CD4-positive, alpha-beta T cell treated with Interleukin-2 at 100 ng/mL for 4 hours (primary cell): ENCODE data around the gene NAA20.
A peak's percentile ranks its signal among the peaks of the same experiment; 100 is the strongest.

ENCODE experiments used
- DNase-seq: peaks from one replicate; pipeline ENCODE4 v3.0.0-alpha.2; 2020; ENCODE audit warnings: low spot score

NAA20 gene, protein sequence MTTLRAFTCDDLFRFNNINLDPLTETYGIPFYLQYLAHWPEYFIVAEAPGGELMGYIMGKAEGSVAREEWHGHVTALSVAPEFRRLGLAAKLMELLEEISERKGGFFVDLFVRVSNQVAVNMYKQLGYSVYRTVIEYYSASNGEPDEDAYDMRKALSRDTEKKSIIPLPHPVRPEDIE

DNA sequence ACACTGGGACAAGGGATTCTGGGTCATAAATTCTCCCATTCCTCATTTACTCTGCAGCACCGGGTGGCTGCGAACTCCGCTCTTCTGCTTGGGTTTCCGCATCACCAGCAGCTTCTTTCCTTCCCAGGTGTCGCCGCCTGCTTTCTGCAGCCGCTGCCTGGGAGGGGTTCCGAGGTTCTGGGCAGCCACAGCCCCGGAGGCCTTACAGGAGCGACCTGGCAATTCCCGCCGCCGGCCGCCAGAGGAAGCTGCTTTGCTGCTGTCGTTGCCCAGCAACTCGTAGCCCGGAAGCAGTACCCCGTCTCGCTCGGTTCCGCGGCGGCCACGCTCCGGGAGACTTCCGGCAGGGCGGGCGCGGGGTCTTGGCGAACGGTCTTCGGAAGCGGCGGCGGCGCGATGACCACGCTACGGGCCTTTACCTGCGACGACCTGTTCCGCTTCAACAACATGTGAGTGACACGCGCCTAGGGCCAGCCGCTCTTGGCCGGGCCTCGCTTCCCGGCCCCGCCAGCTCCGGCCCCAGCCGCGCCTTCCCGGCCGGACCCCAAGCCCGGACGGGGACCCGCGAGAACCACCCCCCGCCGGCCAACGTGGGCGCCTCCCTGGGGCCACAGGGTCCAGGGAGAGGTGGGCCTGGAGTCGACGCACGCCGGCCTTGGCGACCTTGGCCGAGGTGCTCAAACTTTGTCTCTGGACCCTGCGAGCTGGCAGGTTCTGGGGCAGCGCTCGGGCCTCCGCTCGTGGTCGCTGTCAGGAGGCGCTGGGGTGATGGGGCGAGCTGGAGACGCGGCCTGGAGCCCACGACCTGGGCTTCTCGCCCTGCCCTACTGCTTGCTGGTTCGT is at the start of gene NAA20:
Gene NAA20 (plus strand): TSS at position 362 of the 843 bp plus-strand sequence. CDS start 35 bp downstream, at position 397.
- DNase-seq, result peak; percentile 91

DNA sequence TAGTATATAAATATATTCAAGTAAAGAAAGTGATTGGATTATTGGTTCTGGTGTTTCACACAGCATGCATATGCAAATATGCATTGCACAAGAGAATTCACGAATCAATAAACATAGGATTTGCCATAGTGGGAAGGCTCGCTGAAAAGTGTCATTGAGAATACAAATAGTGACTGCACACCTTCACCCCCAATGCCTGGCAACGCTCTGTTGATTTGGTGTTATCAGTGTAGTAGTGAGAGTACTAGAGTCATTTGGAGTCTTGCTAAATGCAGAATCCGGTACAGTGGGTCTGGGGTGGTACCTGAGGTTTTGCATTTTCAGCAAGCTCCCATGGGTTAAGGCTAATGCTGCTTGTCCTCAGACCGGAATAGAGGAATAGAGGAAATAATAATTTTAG is 49.7 kb upstream of the NAA20 start:
- no peak for DNase-seq

DNA sequence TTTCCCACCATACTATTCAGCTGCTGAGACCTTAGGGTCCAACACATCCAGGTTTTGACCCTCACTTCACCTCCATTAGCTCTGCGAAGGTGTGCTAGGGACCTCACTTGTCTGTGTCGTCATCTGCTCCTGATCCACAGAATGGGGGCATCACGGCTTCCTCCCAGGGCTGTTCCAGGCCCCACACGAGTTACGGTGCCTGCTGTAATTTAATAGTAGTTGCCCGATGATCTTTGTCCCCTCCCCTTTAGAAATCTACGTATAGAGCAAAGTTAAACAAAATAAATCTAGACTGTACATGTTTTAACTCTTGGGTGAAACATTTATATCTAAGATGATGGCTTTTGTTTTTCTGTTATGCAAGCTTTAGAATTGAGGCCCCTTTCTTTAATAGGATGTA is 49.1 kb upstream of the NAA20 start:
- DNase-seq, result no peak

DNA sequence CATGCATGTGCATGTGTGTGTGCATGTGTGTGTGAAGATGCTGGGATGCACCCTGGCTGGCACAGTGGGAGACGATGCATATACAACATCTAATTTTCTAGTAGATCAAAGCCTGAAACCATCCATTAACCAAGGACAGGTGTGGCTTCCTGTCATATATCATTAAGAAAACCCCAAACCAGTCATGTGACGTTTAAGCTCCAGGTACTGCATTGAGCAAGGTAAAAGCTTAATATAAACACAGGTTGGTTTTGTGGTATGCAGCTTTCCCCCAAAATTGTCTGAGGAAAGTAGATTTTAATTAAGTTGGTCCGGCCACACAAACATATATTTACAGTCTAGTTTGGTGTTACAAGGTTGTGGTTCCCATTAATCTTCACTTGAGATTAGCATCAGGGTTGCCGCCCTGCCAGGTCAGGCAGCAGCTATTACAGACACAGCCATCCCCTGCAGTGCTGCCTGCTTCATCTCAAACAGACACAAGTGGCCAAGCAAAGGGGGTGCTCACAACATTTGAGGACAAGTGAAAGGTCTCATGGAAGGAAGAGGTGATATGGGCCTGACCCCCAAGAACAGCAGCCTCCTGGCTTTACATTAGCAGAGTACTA is 48.6 kb upstream of the NAA20 start:
- DNase-seq, result peak; percentile 40

DNA sequence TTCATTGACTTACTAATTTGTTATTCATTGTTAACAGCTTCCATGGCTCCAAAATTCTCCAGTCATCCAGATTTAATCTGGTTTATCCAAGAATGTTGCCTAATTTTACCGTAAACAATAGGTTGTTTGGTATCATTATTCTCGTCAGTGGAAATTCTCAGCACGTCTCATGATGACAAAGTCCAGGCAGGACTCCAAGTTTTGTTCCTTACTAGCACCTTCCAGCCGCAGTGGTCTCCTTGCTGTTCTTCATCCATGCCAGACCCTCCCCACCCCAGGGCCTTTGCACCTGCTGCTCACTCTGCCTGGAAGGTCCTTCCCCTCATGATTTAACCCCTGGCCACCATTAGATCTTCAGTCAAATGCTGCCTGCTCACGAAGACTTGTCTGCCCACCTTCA is 48.1 kb upstream of the NAA20 start:
- DNase-seq, result no peak

DNA sequence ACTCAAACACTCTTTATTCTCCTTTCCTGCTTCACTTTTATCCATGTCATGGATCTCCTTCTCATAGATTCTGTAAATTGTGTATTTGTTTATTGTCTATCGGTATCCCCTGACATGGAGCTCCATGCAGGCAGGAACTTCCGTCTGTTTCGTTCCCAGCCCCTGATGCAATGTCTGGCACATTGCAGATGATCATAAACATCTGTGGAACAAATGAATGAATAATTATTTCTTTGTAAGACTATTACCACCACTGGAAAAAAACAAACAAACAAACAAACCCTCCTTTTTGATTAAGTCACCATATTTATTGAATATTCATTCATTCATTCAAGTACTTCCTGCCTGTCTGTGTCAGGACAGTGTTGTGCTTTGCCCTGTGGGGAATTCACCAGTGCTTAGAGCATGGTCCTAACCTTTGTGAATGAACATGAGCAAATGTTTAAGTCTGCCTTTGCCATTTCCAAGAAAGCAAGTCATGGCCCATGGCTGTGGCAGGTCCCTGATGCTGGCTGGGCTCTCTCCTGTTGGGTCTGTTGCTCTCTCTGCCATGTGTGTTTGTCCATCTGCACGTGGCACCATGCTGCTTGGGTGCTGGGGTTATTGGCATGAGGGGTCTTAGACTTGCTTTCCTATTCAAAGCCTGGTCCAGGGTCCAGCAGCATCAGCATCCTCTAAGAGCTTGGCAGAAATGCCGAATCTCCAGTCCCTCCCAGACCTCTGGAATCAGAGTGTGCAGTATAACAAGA is 47.5 kb upstream of the NAA20 start:
- no peak for DNase-seq

DNA sequence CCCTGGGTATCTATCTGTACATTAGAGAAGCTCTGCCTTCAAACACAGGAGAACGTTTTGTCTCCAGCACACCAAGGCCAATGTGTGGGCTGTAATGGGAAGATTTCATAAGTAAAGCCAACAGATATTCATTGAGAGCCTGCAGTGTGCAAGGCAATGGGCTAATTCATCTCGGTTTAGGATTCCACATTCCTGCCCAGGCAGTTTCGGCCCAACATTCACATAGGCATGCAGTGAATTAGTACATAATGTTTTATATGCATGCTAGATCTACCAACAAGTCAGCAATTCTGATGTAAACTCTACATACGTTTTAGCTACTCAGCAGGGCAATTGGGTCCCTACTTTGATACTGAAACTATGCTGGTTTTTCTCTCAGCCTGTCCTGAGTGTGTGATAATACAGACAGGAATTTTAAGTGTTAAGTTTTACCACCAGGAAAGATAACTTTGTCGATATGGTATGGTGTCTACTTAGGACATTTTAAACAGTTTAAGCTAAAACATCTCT is 46.9 kb upstream of the NAA20 start:
- no peak for DNase-seq

DNA sequence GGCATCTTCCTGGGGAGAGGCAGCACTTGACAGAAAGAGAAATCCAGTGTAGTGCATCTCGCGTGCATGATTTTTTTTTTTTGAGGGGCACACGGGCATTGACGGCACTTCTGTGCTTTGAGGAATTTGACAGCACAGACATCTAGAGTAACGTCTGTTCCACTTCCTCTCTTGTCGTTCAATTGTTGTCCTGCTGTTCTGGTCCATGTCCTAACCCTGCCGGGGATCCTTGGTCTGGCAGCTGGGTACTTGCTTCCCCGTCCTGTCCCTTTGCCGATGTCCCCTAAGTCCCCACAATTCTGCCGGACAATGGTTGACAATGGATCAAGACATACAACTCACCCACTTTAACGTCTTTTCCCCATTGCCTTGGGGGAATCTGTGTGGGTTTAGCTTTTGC is 46.0 kb upstream of the NAA20 start:
- no peak for DNase-seq

DNA sequence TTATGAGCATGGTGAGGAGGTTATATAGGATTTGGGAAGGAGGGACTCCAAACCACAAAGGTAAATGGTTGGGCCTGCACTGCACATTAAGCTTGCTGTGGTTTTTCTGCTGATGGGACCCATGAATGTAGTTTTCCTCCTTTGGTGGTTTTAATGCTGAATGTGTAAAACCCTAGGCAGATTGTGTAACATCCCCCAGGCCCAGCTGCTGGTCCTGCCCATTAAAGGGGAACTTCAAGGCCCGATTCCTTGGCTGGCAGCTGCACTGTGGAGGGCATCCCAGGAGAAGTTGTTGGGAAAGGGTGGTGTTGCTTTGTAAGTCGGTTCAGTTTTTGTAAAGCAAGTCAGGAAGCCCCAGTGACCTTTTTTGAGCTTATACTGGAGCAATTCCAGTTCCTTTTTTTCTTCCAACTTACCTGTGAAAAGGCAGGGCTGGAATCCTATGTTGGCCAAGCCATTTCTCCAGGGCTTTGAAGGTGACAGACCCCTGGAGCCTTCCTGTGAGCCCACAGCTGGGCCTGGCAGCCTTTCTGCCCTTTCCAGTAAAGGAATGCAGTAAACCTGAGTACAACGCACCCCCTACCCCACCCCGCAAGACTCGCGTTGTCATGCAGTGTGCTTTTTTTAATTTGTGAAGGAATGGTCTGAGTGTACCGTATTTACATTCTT is 43.1 kb upstream of the NAA20 start:
- no peak for DNase-seq

DNA sequence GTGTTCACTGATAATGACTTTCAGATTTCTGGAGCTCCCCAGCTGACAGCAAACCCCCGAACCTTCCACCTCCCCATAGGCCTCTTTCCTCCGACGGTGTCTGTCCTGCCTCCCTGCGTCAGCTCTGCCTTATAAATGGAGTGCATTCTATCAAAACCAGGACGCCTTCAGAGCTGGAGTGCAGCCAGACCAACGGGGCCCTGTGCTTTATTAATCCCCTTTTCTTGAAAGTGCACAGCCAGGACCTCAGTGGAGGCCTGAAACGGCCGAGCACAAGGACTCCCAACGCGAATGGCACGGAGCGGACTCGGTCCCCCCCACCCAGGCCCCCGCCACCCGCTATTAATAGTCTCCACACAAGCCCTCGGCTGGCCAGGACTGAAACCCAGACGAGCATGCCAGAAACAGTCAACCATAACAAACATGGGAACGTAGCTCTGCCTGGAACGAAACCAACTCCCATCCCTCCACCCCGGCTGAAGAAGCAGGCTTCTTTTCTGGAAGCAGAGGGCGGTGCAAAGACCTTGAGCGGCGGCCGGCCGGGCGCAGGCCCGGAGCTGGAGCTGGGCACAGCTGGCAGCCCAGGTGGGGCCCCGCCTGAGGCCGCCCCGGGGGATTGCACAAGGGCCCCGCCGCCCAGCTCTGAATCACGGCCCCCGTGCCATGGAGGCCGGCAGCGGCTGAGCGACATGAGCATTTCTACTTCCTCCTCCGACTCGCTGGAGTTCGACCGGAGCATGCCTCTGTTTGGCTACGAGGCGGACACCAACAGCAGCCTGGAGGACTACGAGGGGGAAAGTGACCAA is 42.3 kb upstream of the NAA20 start:
- no peak for DNase-seq

DNA sequence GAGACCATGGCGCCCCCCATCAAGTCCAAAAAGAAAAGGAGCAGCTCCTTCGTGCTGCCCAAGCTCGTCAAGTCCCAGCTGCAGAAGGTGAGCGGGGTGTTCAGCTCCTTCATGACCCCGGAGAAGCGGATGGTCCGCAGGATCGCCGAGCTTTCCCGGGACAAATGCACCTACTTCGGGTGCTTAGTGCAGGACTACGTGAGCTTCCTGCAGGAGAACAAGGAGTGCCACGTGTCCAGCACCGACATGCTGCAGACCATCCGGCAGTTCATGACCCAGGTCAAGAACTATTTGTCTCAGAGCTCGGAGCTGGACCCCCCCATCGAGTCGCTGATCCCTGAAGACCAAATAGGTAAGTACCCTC is 41.7 kb upstream of the NAA20 start:
- no peak for DNase-seq

DNA sequence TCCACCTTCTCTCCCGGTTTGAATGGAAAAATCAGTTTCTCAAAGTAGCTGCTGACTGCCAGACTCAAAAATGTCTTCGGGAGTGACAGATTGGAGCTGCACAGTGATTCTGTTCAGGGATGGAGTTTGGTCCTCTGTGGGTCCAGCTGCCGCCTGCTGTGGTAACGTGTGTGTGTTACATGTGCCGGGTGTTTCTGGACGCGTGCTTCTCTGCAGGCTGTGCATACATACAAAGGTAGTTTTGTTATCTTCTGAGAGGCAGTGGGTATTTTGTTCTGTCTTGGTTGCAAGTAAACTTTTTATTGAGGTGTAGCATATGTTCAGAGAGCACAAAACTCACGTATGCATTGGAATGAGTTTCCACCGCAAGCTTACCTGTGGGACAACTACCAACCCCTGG is 41.3 kb upstream of the NAA20 start:
- DNase-seq, result no peak

DNA sequence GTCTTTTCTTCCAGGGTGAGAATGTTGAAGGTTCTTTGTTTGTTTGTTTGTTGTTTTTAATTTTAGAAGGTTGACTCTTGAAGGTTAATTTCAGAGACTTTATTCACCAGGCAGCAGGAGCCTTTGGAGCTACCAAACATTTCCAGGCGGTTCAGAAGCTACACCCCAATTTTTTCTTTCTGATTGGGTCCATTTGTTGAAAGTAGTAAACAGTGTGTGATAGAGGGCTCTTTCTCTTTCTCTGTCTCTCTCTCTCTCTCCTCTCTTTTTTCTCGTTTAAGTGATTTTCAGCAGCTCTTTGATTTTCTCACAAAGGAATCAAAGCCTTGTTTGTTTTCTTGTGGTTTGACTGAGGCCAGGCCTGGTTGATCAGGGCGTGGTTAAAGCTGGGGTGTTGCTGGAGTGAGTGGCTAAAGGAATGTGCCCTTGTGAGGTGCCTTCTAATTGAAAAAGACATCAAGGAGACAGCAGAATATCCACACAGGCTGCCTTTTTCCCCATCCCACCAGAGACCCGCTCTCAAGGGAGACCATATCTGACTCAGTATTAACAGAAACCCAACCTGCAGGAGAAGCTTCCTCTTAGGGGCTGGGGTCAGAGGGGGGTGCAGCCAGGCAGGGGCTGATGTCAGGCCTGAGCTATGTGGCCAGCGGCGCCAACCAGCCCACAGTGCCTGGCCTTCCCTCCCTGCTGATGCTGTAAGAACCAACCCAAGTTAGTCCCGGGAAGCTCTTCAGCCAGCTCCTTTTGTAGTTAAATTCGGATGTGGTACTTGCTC is 40.4 kb upstream of the NAA20 start:
- DNase-seq, result peak; percentile 7

DNA sequence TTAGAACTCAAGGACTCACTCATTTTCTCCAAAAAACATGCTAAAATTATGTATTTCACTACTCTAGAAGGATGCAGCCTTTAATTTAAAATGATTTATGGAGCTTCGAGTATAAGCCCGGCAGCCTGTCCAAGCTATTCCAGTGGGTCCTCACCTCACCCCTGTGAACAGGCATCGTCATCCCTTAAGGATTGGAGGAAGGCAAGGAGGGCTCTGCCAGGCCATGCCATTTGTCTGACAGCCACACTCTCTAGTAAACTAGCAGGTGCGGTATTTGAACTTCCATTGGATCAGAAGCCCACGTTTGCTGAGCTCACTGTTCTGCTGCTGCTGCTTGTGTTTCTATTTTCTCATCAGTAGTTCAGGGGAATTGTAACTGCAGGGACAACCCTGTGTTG is 39.8 kb upstream of the NAA20 start:
- no peak for DNase-seq

DNA sequence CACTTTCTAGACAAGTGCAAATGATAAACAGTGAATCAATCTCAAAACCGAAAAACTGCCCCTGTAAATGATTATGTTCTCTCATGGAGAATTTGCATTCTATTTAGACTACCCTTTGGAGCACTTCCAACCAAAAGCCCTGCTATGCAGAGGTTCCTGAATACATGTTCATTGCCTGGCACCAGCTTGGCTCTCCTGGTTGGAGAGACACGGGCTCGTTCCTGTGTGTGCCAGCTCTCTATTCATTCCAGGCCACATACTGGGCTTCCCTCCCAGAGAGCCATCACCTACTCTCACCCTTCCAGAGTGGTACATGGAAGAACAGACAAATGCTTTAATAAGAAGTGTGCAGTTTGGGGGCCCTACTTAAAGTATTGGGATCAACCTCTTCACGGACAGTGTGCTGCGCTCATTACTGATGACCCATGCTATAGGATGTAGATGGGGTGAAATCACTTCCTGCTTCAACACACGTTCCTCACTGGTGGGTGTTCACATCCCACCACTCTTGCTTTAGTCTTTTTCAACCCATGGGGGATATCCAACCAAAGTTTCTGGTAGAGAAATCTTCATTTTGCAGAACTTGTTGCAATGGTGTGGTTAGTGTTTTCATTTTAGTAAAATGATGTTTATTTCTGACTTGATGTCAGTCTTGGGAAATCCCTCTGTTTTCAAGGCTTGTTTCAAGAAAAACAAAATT is 38.5 kb upstream of the NAA20 start:
- no peak for DNase-seq

DNA sequence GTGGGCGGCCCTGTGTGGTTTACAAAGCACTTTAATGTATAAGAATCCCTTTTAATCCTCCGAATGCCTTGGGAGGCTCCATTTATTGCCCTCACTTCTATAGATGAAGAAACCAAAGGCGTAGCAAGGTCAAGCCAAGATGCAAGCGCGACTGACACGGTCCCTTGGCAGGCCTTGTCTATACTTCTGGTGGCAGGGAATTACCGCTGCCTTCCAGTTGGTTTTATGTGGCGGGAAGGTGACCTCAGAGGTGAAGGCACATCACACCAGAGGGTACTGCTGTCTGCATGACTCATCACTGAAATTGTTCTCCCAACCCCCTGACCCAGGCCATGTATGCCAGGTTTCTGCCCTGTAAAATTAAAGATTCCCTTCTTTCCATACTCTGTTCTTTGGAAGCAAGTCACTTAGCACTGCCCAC is 36.1 kb upstream of the NAA20 start:
- DNase-seq, result no peak

DNA sequence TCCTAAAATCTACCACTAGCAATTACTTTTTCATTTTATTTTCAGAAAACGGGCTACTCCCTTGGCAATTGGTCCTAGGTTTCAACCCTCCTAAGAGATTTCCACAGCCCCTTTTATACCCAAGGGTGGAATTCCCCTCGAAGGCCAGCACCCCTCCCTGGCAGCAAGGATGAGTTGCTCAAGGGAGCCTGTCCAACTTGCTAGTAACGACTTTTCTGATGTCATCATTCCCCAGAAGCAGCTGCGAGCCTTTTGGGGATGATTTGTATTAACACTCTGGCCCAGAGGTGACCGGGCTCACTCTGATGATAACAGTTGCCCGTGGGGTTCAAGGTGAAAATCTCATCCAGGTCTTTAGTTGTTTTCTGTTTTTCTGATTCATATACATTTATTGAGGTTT is 30.7 kb upstream of the NAA20 start:
- no peak for DNase-seq

DNA sequence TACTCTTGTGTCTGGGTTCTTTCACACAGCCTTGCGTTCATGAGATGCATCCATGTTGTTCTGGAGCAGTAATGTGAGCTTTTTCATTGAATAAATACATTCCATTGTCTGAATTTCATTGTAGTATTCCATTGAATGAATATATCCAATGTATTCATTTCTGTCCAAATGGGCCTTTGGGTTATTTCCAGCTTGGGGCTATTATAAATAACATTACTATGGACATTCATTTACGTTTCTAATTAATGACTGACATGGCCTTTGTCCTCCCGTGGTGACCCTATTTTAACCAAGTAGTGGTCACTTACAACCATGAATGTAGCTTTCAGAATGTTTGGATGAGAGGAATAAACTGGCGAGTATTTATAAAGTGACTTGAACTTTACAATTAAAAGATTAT is 30.1 kb upstream of the NAA20 start:
- DNase-seq, result no peak

DNA sequence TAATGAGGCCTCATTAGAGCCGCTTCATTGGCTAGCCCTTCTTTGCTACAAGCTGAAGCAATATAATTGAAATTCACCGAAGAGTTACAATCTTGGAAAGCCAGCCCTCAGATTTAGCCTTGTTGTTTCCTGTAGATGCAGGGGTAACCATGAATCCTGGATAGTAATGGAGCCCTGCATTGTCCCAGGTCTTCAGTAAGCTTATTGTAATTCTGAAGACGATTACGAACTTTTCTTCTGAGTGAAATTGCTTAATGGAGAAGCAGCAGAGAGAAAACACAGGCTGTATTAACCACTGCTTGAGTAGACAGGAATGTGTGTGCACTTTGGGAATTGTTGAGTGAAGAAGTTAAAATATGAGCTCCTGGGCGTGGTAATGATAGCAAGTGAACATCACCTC is 26.3 kb upstream of the NAA20 start:
- DNase-seq, result no peak

DNA sequence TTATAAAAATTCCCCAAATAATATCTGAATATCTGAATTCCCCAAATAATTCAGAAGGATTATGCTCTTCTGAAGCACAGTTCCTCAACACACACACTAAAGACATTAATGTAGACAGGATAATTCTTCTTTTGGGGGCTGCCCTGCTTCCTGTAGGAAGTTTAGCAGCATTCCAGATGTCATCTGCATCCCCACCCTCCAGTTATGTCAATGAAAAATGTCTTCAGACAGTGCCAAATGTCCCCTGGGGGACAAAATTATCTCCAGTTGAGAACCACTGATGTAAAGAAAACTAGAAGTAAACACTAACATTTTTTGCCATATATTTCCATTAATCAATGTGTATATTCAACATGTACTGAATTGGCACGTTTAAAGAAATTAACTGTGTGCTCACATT is 25.9 kb upstream of the NAA20 start:
- no peak for DNase-seq
